HG02623 (cell line): ENCODE data around the gene KCNAB1.

Experiments used
- ATAC-seq: cut with Tn5 transposase; IDR thresholded peaks from one replicate; pipeline ENCODE4 v1.9.1; 2021; ENCODE audit warnings: moderate library complexity; ENCODE audit not compliant: unreplicated experiment

KCNAB1 gene

GRCh38 chr3:156522673-156523072 lies 402.3 kb downstream of the KCNAB1 start:
- no peak for ATAC-seq

- no peak for ATAC-seq
Observed at GRCh38 chr3:156525808-156526207, 405.4 kb downstream of the KCNAB1 start.

DNA sequence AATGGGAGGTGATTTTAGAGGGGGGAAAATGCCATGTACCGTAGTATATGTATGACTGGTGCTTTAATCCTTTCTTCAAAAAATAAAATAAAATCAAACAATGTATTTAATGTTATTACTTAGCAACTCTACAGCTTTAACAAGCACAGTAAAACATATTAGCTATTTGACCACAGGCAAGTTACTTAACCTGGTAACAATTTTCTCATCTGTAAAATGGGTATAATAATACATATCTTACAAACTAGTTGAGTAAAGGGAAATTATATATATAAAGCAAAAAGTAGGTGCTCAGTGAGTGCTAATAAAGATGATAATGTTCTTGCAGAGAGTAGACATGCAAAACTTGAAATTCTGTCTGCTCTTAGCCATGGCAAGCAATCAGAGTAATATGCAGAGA lies 406.7 kb downstream of the KCNAB1 start:
- no peak for ATAC-seq

DNA sequence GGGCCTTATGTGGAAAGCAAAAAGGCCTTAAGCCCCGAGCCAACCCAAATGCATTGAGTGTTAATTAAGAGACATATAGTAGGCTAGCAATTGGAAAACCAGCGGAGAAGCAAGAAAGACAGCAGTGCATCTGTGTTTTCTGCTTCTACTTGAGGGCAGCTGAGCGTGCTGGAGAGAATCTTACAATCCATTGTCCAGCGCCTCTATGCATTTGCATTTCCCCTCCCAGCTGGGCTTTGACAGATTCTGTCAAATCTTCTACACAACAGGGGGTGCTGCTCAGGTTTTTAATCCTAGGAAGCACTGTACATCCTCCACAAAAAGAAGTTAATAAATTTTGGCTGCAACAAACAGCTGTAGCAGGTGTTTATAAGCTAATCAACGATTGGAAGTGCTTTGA lies 410.6 kb downstream of the KCNAB1 start:
- no peak for ATAC-seq

- no peak for ATAC-seq
Observed at GRCh38 chr3:156532730-156533129, 412.4 kb downstream of the KCNAB1 start.

DNA sequence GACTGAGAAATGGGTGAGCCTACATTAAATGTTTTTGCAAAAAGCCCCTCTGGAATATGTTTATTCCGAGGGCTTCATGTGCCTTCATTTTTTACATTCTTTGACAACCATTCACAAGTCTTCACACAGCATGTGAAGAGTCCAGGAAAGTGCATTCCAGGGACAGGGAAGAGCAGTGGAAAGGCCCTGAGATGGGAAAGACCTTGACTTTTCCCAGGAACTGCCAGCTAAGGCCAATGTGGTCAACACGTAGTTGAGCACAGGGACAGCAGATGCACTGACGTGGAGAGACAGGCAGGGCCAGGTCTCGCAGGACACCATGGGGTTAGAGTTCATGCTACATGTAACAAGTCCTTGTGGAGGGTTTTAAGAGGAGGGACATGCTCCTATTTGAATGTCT lies 412.8 kb downstream of the KCNAB1 start:
- ATAC-seq, result no peak

DNA sequence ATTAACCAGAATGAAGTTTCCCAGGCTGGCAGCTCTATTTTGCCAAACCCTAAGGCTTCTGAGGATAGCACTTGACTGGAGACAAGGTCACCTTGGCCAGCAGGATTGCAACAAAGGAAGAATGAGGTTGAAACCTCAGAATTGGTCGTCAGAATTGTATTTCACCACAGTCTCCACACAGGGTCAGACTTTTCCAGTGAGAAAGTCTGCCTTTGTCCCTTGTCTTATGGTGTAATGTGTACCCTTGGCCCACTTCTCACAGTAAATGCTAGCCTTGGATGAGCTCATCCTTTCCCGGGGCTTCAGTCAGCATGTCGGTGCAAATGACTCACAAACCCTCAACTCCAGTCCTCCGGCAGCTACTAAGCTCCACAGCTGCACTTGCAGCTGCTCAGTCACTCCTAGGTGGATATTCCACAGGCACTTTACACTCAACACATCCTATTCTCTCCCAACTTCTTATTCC lies 414.8 kb downstream of the KCNAB1 start:
- ATAC-seq, result no peak

DNA sequence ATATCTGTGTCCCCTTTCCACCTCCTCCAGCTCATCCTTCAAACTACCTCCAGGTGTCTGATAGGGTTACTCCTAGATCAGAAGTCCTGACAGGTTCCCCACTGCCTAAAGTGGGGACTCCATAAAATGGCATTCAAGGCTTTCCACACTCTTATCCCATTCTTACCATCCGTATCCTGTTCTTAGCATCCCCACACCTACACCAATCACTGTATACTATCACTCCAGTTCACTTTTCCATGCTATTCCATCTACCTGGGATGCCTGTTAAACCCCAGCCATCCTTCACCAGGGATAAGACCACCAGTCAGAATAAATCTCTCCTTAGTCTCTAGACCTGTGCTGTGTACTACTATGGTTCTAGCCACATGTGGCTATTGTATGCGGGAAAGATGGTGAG lies 415.4 kb downstream of the KCNAB1 start:
- no peak for ATAC-seq

DNA sequence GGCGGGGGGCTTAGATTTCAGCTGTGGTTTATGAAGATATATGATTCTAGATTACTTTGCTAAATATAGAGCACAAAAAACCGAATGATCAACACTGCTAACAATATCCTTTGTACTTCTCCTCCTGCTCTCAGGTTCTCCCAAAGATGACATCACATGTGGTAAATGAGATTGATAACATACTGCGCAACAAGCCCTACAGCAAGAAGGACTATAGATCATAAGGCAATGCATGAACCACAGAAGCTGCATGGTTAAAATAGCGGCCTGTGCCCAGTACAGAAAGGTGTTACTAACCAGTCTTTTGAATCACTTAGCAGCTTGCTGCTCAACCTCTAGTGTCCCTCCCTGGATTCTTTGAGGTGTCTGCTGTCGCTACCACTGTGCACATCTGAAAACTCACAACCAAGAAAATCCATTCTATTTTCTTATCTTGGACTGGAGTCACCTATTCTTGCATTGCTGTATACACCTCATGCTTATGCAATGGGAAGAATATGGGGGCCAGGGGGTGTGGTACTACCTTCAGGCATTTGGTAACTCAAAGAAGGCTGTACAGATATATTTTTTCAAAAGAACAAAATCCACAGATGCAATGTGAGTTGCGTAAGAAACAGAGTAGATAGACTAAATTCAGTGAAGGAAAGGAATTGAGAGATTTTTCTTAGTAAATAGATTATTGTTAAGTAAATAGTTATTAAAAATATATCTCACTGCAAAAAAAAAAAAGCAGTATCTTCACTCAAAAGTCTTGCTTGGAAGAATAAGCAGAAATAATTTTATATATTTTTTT lies 416.3 kb downstream of the KCNAB1 start:
- ATAC-seq, result no peak

GRCh38 chr3:156539051-156539450 lies 418.7 kb downstream of the KCNAB1 start:
- no peak for ATAC-seq

- no peak for ATAC-seq
Observed at GRCh38 chr3:156539802-156540201, 419.4 kb downstream of the KCNAB1 start.

- ATAC-seq, result no peak
Observed at GRCh38 chr3:156542101-156543042, 422.0 kb downstream of the KCNAB1 start.

GRCh38 chr3:156543043-156543555 lies 422.7 kb downstream of the KCNAB1 start:
- no peak for ATAC-seq

- ATAC-seq, result no peak
Observed at GRCh38 chr3:156547637-156548036, 427.3 kb downstream of the KCNAB1 start.

GRCh38 chr3:156548041-156548687 lies 427.8 kb downstream of the KCNAB1 start:
- ATAC-seq, result no peak

DNA sequence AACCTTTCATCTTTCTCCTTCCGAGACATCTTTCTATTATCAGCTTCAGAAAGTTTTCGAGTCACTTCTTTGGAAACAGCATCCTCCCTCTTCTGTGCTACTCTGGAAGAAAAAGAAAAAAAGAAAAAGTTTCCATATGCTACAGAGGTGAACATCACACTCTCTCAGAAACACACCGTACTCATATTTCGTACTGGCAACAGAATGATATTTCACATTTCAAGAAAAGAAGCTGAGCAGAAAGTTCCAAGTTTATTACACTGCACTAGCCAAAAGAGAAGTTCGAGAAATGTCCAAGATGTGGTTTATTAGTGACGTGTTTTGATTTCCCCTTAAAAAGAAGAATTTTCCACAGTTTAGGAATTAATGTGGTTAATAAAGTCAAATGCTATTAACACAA lies 428.5 kb downstream of the KCNAB1 start:
- no peak for ATAC-seq

DNA sequence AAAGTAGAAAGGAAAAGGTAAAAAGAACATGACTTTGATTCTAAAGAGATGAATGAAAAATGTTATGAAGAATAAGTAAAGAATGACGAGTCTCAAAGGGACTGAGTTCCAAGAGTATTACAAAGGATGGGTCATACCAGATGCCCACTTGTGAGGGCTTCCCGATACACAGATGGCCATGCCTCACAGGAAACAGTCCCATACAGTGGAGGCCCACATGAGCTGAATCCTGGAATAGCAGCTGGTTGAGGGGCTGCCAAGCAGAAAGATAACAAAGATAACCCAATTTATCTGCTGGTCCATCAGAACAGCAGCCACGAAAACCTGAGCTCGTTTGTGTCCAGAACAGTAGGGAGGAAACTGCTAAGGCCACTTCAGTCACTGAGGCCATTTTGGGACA lies 430.9 kb downstream of the KCNAB1 start:
- ATAC-seq, result no peak

DNA sequence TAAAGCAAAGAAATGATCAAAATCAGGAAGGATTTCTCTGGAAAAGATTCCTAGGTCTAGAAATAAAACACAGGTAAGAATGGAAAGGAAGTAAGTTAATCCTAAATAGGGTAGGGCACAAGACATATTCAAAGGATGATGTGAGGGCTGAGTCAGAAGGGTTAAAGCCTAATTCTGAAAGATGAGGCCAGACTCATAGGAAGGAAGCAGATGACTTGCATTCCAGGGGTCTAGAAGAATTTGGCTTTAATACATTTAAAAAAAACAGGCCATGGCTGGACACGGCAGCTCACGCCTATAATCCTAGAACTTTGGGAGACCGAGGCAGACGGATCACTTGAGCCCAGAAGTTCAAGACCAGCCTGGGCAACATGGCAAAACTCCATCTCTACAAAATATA lies 431.4 kb downstream of the KCNAB1 start:
- ATAC-seq, result no peak

DNA sequence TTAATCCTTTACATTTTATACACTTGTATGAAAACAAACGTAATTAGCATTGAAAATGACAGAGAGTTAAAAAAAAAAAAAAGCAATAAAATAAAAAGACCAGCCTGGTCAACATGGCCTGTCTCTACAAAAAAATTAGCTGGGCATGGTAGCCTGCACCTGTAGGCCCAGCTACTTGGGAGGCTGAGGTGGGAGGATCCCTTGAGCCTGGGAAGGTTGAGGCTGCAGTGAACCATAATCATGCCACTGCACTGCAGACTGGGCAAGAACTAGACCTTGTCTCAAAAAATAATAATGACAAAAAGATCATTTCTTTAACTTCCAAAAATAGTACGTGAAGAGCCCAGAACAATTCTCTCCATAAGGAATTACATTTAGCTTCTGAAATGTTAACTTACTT lies 432.6 kb downstream of the KCNAB1 start:
- no peak for ATAC-seq

DNA sequence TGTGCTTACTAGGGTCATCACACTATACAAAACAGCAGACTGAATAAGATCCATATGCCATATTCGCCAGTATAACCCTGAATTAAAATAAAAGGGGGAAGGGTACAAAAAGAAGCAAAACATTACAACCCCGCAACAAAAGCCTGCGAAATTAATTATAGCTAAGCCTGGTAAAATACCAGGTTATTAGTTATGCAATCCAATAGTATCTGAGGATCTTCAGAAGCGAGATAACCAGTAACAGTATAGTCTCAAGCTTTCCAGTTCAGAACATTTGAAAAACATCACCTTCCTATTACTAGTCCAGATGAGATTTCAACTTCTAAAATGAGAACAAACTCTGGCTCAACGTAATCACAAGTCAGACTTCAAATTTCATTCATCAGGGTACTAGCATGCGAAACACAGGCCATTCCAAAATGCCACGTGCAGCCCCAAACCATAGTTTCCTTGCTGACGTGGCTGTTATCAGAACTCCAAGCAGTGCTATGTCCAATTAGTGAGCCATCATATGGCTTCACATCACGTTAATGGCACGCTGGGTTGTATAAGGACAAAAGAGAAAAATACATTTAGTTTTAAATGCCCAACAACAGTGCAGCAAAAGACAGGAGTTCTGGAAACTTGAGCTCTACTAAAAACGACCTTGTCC lies 433.5 kb downstream of the KCNAB1 start:
- ATAC-seq, result no peak

GRCh38 chr3:156554515-156554841 lies 434.1 kb downstream of the KCNAB1 start:
- ATAC-seq, result no peak
